ENCODE results near the gene FHIT. TPM values are rescaled to one million over a fixed set of nuclear protein-coding genes. Genes with fewer than 3 reads are reported as not detected.

Gene FHIT
- total and polyA plus RNA-seq, 4 donors, result 2.6 to 21.3 (median 8.7) TPM

GRCh38 chr3:59783468-59783988 is 1467.7 kb downstream of the FHIT start:
- WGBS, 2 donors, result 52 to 67% methylated on average over 3 of the region's 3 CpGs
- Histone ChIP-seq H3K4me1 (ENCODE audit: control insufficient read depth in 5 of 5, insufficient read depth in 5 of 5, low read length in 5 of 5) (peaks cover 0 to 6% (median 2%) of the 10 kb centered on the region in 5 donors), H3K27ac (ENCODE audit: low read depth in 1 of 2, low read length in 1 of 2) (no peak overlapping the region), H3K4me3 (no peak overlapping the region), H3K36me3 (ENCODE audit: control insufficient read depth in 4 of 4, insufficient read depth in 4 of 4, low read length in 4 of 4) (no peaks in the 10 kb centered on the region), H3K9me3 (ENCODE audit: control insufficient read depth in 4 of 4, insufficient read depth in 3 of 4, low read length in 3 of 4) (no peaks in the 10 kb centered on the region), H3K9ac (ENCODE audit: insufficient read depth in 1 of 2, low read length in 2 of 2) (no peak overlapping the region), H3K27me3 (ENCODE audit: control insufficient read depth in 3 of 3, insufficient read depth in 3 of 3, low read length in 2 of 3) (no peaks in the 10 kb centered on the region)
- ATAC-seq (ENCODE audit: insufficient read depth, low FRiP score) (no peak), DNase-seq (no peak)
- TF ChIP-seq CTCF (IDR thresholded peaks at IDR 0.05; ENCODE audit: control extremely low read depth, extremely low read depth), result no peak

GRCh38 chr3:59782664-59783063 is 1468.6 kb downstream of the FHIT start:
- H3K4me1 ChIP-seq (ENCODE audit: control insufficient read depth in 5 of 5, insufficient read depth in 5 of 5, low read length in 5 of 5), result peaks cover 0 to 6% (median 2%) of the 10 kb centered on the region in 5 donors
- H3K36me3 ChIP-seq (ENCODE audit: control insufficient read depth in 4 of 4, insufficient read depth in 4 of 4, low read length in 4 of 4), result no peaks in the 10 kb centered on the region
- no peak overlapping the region for H3K27ac ChIP-seq (ENCODE audit: low read depth in 1 of 2, low read length in 1 of 2)
- ATAC-seq (ENCODE audit: insufficient read depth, low FRiP score) (no peak), DNase-seq (no peak)
- H3K9me3 ChIP-seq (ENCODE audit: control insufficient read depth in 4 of 4, insufficient read depth in 3 of 4, low read length in 3 of 4), result no peaks in the 10 kb centered on the region
- no peak for TF ChIP-seq CTCF (IDR thresholded peaks at IDR 0.05; ENCODE audit: control extremely low read depth, extremely low read depth)
- H3K9ac ChIP-seq (ENCODE audit: insufficient read depth in 1 of 2, low read length in 2 of 2), result no peak overlapping the region
- H3K4me3 ChIP-seq, result no peak overlapping the region
- no peaks in the 10 kb centered on the region for H3K27me3 ChIP-seq (ENCODE audit: control insufficient read depth in 3 of 3, insufficient read depth in 3 of 3, low read length in 2 of 3)

GRCh38 chr3:59780209-59780608 is 1471.0 kb downstream of the FHIT start:
- TF ChIP-seq CTCF (IDR thresholded peaks at IDR 0.05; ENCODE audit: control extremely low read depth, extremely low read depth), result no peak
- no peak overlapping the region for H3K4me3 ChIP-seq
- H3K36me3 ChIP-seq (ENCODE audit: control insufficient read depth in 4 of 4, insufficient read depth in 4 of 4, low read length in 4 of 4), result no peaks in the 10 kb centered on the region
- no peak overlapping the region for H3K9ac ChIP-seq (ENCODE audit: insufficient read depth in 1 of 2, low read length in 2 of 2)
- H3K9me3 ChIP-seq (ENCODE audit: control insufficient read depth in 4 of 4, insufficient read depth in 3 of 4, low read length in 3 of 4), result no peaks in the 10 kb centered on the region
- H3K27me3 ChIP-seq (ENCODE audit: control insufficient read depth in 3 of 3, insufficient read depth in 3 of 3, low read length in 2 of 3), result no peaks in the 10 kb centered on the region
- DNase-seq (no peak), ATAC-seq (ENCODE audit: insufficient read depth, low FRiP score) (no peak)
- no peak overlapping the region for H3K27ac ChIP-seq (ENCODE audit: low read depth in 1 of 2, low read length in 1 of 2)
- peaks cover 0 to 2% (median 0%) of the 10 kb centered on the region in 5 donors for H3K4me1 ChIP-seq (ENCODE audit: control insufficient read depth in 5 of 5, insufficient read depth in 5 of 5, low read length in 5 of 5)
- 98 to 99% methylated on average over 2 of the region's 2 CpGs for WGBS, 2 donors

GRCh38 chr3:59779260-59779659 is 1472.0 kb downstream of the FHIT start:
- no peak for ATAC-seq (ENCODE audit: insufficient read depth, low FRiP score)

More at GRCh38 chr3:59779260-59779659, 1472.0 kb downstream of the FHIT start:
- Histone ChIP-seq H3K36me3 (ENCODE audit: control insufficient read depth in 4 of 4, insufficient read depth in 4 of 4, low read length in 4 of 4) (no peaks in the 10 kb centered on the region), H3K27ac (ENCODE audit: low read depth in 1 of 2, low read length in 1 of 2) (no peak overlapping the region), H3K4me1 (ENCODE audit: control insufficient read depth in 5 of 5, insufficient read depth in 5 of 5, low read length in 5 of 5) (peaks cover 0 to 4% (median 0%) of the 10 kb centered on the region in 5 donors), H3K9me3 (ENCODE audit: control insufficient read depth in 4 of 4, insufficient read depth in 3 of 4, low read length in 3 of 4) (no peaks in the 10 kb centered on the region), H3K9ac (ENCODE audit: insufficient read depth in 1 of 2, low read length in 2 of 2) (no peak overlapping the region), H3K4me3 (no peak overlapping the region), H3K27me3 (ENCODE audit: control insufficient read depth in 3 of 3, insufficient read depth in 3 of 3, low read length in 2 of 3) (no peaks in the 10 kb centered on the region)
- 91 to 96% methylated on average over 3 of the region's 3 CpGs for WGBS, 2 donors
- no peak for DNase-seq
- TF ChIP-seq CTCF (IDR thresholded peaks at IDR 0.05; ENCODE audit: control extremely low read depth, extremely low read depth), result no peak

Measured in lung (tissue), 12 donors.